Activated CD8-positive, alpha-beta T cell treated with anti-CD3 and anti-CD28 coated beads for 36 hours (primary cell): ENCODE data around the gene LMNTD2. TPM values are rescaled to one million over a fixed set of nuclear protein-coding genes. Genes with fewer than 3 reads are reported as not detected.
A peak's percentile ranks its signal among the peaks of the same experiment; 100 is the strongest.
"Not testable (repeated sequence)": the region's sequence is repeated elsewhere in the genome, so short reads cannot be mapped to it uniquely, and the experiment has no call there.

Source experiments
- ATAC-seq: fragments of 200-7000 bp; cut with Tn5 transposase; one replicate; pipeline ENCODE4 v1.10.0; 2021; ENCODE audit warnings: mild to moderate bottlenecking, moderate library complexity
- CTCF ChIA-PET: fragments of 350-600 bp; sonication (Branson Sonifier 250); formaldehyde crosslinking; loops from one replicate; lab custom pipeline; 2021; ENCODE audit warnings: antibody characterized with exemption; lab: Charles Lee
- POLR2A ChIA-PET: fragments of 350-600 bp; sonication (Branson Sonifier 250); formaldehyde crosslinking; loops from one replicate; lab custom pipeline; 2021; ENCODE audit warnings: antibody characterized with exemption; lab: Charles Lee
- DNase-seq: peaks from one replicate; pipeline ENCODE4 v3.0.0-alpha.2; 2020
- H3K27ac Mint-ChIP-seq: one replicate; pipeline ENCODE4 v1.8.0; 2021; ENCODE audit warnings: mild to moderate bottlenecking, mixed read lengths
- H3K27me3 Mint-ChIP-seq: one replicate; pipeline ENCODE4 v1.8.0; 2021; ENCODE audit warnings: mixed read lengths
- H3K36me3 Mint-ChIP-seq: one replicate; pipeline ENCODE4 v1.8.0; 2021; ENCODE audit warnings: low read depth, mixed read lengths
- H3K4me1 Mint-ChIP-seq: one replicate; pipeline ENCODE4 v1.8.0; 2021; ENCODE audit warnings: low read depth, mixed read lengths
- H3K4me3 Mint-ChIP-seq: one replicate; pipeline ENCODE4 v1.8.0; 2021; ENCODE audit warnings: mild to moderate bottlenecking, moderate library complexity, mixed read lengths
- H3K9me3 Mint-ChIP-seq: one replicate; pipeline ENCODE4 v1.8.0; 2021; ENCODE audit warnings: mixed read lengths
- intact Hi-C: fragments of 100-400 bp; cut with micrococcal nuclease; formaldehyde crosslinking; loops from one replicate; pipeline ENCODE4 v1.10.0; 2022
- total RNA-seq, 2 experiments: library from RNA; stranded (reverse); gene quantifications; one replicate each; pipeline ENCODE4 v1.2.3, GENCODE V29; 2021
- TF ChIP-seq, protein P1 (sequence below): fragments of 200-600 bp; IDR thresholded peaks from one replicate; pipeline ENCODE4 v1.8.0; 2022; ENCODE audit warnings: antibody characterized with exemption, mild to moderate bottlenecking

Gene LMNTD2
- total RNA-seq, 2 experiments from 2014 or later: 0.88 to 1.3 TPM

DNA sequence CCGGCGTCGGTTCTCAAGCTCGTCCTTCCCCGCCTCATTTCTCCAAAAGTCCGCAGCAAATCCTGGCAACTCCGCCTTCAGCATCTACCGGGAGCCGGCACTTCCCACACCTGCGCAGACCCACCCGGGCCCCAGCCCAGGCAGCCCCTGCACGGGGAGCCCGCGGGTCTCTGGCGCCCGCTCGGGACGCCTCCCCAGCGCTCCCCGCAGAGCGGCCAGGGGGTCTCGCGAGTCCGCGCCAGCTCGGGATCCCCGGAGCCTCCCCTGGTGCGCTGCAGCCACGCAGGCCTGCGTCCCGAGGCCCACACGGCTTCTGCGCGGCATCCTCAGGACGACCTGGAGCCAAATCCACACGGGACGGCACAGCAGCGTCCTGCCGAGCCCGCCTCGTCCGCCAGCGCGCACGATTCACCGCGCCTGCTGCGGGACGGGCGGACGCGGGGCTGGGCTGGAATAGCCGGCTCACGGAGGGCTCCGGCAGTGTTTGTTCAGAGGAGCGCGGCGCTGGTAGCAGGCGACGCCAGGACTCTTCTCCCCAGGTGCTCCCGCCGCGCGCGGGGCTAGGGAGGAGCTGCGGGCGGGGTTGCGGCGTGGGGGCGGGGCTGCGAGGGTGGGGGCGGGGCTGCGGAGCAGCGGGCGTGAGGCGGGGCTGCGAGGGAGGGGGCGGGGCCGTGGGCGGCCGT is 14.9 kb upstream of the LMNTD2 start:
- Mint-ChIP-seq H3K4me3 (peak overlapping the region; percentile 87), H3K36me3 (peaks cover 19% of the 10 kb centered on the region), H3K9me3 (no peaks in the 10 kb centered on the region), H3K27me3 (peaks cover 11% of the 10 kb centered on the region), H3K4me1 (peaks cover 40% of the 10 kb centered on the region), H3K27ac (peak overlapping the region; percentile 3)
- intact Hi-C loops: no loop called here
- no peak for DNase-seq
- ATAC-seq: peak; percentile 1
- TF ChIP-seq, protein P1, sequence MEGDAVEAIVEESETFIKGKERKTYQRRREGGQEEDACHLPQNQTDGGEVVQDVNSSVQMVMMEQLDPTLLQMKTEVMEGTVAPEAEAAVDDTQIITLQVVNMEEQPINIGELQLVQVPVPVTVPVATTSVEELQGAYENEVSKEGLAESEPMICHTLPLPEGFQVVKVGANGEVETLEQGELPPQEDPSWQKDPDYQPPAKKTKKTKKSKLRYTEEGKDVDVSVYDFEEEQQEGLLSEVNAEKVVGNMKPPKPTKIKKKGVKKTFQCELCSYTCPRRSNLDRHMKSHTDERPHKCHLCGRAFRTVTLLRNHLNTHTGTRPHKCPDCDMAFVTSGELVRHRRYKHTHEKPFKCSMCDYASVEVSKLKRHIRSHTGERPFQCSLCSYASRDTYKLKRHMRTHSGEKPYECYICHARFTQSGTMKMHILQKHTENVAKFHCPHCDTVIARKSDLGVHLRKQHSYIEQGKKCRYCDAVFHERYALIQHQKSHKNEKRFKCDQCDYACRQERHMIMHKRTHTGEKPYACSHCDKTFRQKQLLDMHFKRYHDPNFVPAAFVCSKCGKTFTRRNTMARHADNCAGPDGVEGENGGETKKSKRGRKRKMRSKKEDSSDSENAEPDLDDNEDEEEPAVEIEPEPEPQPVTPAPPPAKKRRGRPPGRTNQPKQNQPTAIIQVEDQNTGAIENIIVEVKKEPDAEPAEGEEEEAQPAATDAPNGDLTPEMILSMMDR: no peak
- POLR2A ChIA-PET: interaction anchor here (0.6 to 2.1 kb wide), 16 partner anchors 9 to 258 kb away, joined by 3 to 8 read pairs (median 4); partner anchors contain the start of genes IRF7 and TMEM80
- CTCF ChIA-PET: interaction anchor here (1.0 kb wide), 1 partner anchor 151 kb away, joined by 3 read pairs; no protein-coding TSS in a partner anchor

GRCh38 chr11:574632-575312 is 14.2 kb upstream of the LMNTD2 start:
- POLR2A ChIA-PET: interaction anchor here (1.1 to 2.1 kb wide), 7 partner anchors 11 to 39 kb away, joined by 3 to 8 read pairs (median 5); no protein-coding TSS in a partner anchor
- no peaks in the 10 kb centered on the region for H3K9me3 Mint-ChIP-seq
- H3K27me3 Mint-ChIP-seq: peaks cover 11% of the 10 kb centered on the region
- DNase-seq (no peak), ATAC-seq (no peak)
- H3K4me1 Mint-ChIP-seq: peaks cover 36% of the 10 kb centered on the region
- peaks cover 19% of the 10 kb centered on the region for H3K36me3 Mint-ChIP-seq
- H3K27ac Mint-ChIP-seq: peak overlapping the region; percentile 3
- peak overlapping the region; percentile 87 for H3K4me3 Mint-ChIP-seq
- TF ChIP-seq, protein P1: no peak
- intact Hi-C loops: no loop called here
- CTCF ChIA-PET: no interaction called here

GRCh38 chr11:574031-574570 is 13.6 kb upstream of the LMNTD2 start:
- CTCF ChIA-PET, intact Hi-C loops, ATAC-seq, POLR2A ChIA-PET, H3K27ac Mint-ChIP-seq, DNase-seq, H3K9me3 Mint-ChIP-seq: not testable (repeated sequence)
- H3K4me3 Mint-ChIP-seq: peak overlapping the region; percentile 87
- H3K27me3 Mint-ChIP-seq: peaks cover 11% of the 10 kb centered on the region
- H3K36me3 Mint-ChIP-seq: peaks cover 19% of the 10 kb centered on the region
- H3K4me1 Mint-ChIP-seq: peaks cover 29% of the 10 kb centered on the region

DNA sequence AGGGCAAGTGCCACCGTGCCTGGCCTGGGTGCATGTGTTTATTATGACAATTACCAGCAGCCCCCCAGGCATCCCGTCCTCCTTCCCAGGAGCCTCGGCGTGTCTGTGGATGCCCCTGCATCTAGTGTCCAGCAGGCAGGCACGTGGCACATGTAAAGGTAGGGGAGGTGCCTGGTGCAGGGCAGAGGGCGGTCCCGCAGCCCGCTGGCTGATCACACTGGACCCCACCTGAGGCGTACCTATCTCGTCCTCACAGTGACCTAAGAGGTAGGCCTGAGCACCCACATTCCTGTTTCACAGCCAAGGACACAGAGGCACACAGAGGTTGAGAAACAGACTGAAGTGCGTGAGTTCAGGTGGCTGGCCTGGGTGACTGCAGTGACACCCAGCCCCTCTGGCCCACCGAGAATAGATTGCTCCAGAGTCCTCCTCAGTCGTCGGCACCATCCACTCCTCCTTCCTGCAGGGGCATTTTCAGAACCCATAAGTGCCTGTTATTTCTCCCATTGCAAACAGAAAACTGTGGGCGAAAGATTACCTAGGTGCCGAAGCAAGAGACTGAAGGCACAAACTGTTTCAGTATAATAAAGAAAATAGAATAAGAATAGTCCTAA is 12.7 kb upstream of the LMNTD2 start:
- POLR2A ChIA-PET: interaction anchor here (0.6 to 1.2 kb wide), 2 partner anchors 10 to 160 kb away, joined by 3 read pairs; no protein-coding TSS in a partner anchor
- Mint-ChIP-seq H3K9me3 (no peaks in the 10 kb centered on the region), H3K4me1 (peaks cover 20% of the 10 kb centered on the region), H3K36me3 (peaks cover 13% of the 10 kb centered on the region), H3K4me3 (no peak overlapping the region), H3K27me3 (peaks cover 11% of the 10 kb centered on the region), H3K27ac (no peak overlapping the region)
- CTCF ChIA-PET: no interaction called here
- DNase-seq (no peak), ATAC-seq (no peak)
- intact Hi-C loops: no loop called here
- TF ChIP-seq, protein P1: no peak

- CTCF ChIA-PET: no interaction called here
- intact Hi-C loops: no loop called here
- Mint-ChIP-seq H3K4me3 (no peak overlapping the region), H3K27me3 (peaks cover 11% of the 10 kb centered on the region), H3K36me3 (peaks cover 11% of the 10 kb centered on the region), H3K9me3 (no peaks in the 10 kb centered on the region), H3K27ac (no peak overlapping the region), H3K4me1 (peaks cover 13% of the 10 kb centered on the region)
- DNase-seq (no peak), ATAC-seq (no peak)
- POLR2A ChIA-PET: interaction anchor here (1.2 kb wide), 1 partner anchor 8 kb away, joined by 3 read pairs; no protein-coding TSS in a partner anchor
- TF ChIP-seq, protein P1: no peak
Observed at GRCh38 chr11:571802-572185, 11.3 kb upstream of the LMNTD2 start.
